Measurements from ENCODE around the gene PRPF19. TPM values are rescaled to one million over a fixed set of nuclear protein-coding genes. Genes with fewer than 3 reads are reported as not detected.
"Not testable (repeated sequence)": the region's sequence is repeated elsewhere in the genome, so short reads cannot be mapped to it uniquely, and the experiment has no call there.

The PRPF19 gene
- total RNA-seq, 4 donors from 2014 or later, result 35.7 to 63.0 (median 57.1) TPM

DNA sequence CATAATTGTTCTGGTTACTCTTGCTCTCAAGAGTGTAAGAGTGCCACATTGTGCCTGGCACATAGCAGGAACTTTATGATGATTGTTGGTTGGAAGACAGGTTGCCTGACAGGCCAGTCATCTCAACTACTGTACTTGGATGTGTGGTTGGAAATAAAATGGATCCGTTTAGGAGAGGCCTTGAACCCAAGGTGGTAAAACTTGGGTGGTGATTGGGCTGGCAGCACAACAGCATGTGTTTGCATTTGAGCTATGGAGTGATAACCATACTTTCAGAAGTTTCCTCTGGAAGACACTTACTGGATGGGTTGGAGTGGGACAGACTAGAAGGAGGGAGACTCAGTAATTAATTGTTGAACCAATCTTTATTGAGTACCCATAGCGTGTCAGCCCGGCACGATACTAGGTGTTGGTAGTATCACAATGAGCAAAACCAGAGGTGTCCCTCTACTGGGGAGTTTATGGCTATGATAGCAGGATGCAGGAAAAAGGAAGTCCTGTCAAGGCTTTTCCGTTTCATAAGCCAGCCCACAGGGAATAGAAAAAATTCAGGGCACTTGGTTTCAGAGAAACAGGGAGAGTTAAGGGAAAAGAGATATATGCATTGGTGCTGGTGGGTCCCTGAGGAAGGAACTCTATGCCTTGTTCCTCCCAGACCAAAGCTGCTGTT is 4.5 kb upstream of the PRPF19 start:
- intact Hi-C loops (cut with DNase I), result no loop called here
- no peaks in the 10 kb centered on the region for H3K36me3 ChIP-seq
- no peak for DNase-seq (ENCODE audit: extremely low spot score)
- peaks cover 27 to 34% (median 32%) of the 10 kb centered on the region in 4 donors for H3K4me1 ChIP-seq
- H3K9me3 ChIP-seq, result no peaks in the 10 kb centered on the region
- no peak overlapping the region for H3K27ac ChIP-seq (replicated peaks in 1 of 4)
- H3K27me3 ChIP-seq, result no peaks in the 10 kb centered on the region
- WGBS, result 81% methylated on average over 5 of the region's 5 CpGs
- TF ChIP-seq POLR2A (IDR thresholded peaks at IDR 0.05; ENCODE audit: low read depth), result no peak
- TF ChIP-seq POLR2AphosphoS5 (IDR thresholded peaks at IDR 0.05), result no peak
- TF ChIP-seq EP300 (IDR thresholded peaks at IDR 0.05), result no peak
- TF ChIP-seq, protein P1, sequence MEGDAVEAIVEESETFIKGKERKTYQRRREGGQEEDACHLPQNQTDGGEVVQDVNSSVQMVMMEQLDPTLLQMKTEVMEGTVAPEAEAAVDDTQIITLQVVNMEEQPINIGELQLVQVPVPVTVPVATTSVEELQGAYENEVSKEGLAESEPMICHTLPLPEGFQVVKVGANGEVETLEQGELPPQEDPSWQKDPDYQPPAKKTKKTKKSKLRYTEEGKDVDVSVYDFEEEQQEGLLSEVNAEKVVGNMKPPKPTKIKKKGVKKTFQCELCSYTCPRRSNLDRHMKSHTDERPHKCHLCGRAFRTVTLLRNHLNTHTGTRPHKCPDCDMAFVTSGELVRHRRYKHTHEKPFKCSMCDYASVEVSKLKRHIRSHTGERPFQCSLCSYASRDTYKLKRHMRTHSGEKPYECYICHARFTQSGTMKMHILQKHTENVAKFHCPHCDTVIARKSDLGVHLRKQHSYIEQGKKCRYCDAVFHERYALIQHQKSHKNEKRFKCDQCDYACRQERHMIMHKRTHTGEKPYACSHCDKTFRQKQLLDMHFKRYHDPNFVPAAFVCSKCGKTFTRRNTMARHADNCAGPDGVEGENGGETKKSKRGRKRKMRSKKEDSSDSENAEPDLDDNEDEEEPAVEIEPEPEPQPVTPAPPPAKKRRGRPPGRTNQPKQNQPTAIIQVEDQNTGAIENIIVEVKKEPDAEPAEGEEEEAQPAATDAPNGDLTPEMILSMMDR (IDR thresholded peaks at IDR 0.05), result no peak
- H3K4me3 ChIP-seq, result no peak overlapping the region

DNA sequence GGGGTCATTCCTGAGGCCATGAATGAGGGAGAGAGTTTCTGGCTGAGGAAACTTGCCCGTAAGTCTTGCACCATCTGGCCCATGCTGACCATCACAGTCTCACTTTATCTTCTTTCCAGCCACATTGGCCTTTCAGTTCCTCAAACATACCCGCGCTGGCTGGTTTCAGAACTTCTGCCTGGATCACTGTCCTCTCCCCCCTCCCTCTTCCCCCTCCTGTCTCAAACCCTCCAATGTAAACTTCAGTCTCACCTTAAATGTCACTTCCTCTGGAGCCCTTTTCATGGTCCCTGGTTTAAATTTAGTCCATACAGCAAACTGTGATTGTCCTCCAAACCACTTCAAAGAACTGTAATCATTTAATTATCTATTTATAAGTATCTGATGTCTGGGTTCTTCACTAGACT is 3.9 kb upstream of the PRPF19 start:
- no peak overlapping the region for H3K4me3 ChIP-seq
- 62% methylated on average over 3 of the region's 3 CpGs for WGBS
- TF ChIP-seq POLR2A (IDR thresholded peaks at IDR 0.05; ENCODE audit: low read depth) (no peak), POLR2AphosphoS5 (IDR thresholded peaks at IDR 0.05) (no peak), EP300 (IDR thresholded peaks at IDR 0.05) (no peak)
- TF ChIP-seq, protein P1 (IDR thresholded peaks at IDR 0.05), result no peak
- no peaks in the 10 kb centered on the region for H3K9me3 ChIP-seq
- H3K27me3 ChIP-seq, result no peaks in the 10 kb centered on the region
- H3K27ac ChIP-seq (replicated peaks in 1 of 4), result no peak overlapping the region
- DNase-seq (ENCODE audit: extremely low spot score), result no peak
- intact Hi-C loops (cut with DNase I), result no loop called here
- H3K4me1 ChIP-seq, result peaks cover 27 to 34% (median 32%) of the 10 kb centered on the region in 4 donors
- no peaks in the 10 kb centered on the region for H3K36me3 ChIP-seq

DNA sequence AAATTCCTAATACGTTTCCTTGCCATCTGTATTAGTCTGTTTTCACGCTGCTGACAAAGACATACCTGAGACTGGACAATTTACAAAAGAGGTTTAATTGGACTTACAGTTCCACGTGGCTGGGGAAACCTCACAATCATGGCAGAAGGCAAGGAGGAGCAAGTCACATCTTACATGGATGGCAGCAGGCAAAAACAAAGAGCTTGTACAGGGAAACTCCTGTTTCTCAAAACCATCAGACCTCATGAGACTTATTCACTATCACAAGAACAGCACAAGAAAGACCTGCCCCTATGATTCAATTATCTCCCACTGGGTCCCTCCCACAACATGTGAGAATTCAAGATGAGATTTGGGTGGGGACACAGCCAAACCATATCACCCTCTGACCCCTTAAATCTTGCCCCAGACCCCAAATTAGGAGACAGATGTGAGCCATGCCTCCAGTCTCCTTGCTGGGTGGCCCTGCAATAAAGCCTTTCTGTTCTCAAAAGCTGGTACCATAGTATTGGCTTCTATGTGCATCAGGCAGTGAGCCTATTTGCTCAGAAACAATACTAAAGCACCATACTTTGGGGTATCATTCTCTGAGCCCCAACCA is 3.4 kb upstream of the PRPF19 start:
- not testable (repeated sequence) for H3K27ac ChIP-seq (replicated peaks in 1 of 4)

DNA sequence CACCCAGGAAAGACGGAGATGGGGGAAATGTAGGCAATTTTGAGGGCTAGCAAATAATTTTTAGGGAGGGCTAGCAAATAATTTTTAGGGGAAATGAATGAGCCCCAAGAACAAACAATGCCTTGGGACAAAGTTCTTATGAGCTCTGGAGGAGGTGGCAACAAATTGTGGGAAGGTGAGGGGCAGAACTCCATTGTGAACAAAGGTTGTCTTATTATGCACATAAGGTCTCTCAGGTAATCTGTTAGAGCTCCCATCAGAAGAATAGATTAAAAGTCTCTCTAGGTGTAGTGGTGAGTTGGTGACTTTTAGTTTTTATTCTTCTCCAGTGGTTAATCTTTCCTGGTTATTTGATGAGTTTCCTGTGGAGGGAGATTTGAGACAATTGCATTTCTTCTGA is 2.4 kb upstream of the PRPF19 start:
- Histone ChIP-seq H3K27ac (replicated peaks in 1 of 4) (no peak overlapping the region), H3K27me3 (no peaks in the 10 kb centered on the region), H3K4me1 (peaks cover 38 to 46% (median 41%) of the 10 kb centered on the region in 4 donors), H3K9me3 (no peaks in the 10 kb centered on the region), H3K4me3 (no peak overlapping the region), H3K36me3 (no peaks in the 10 kb centered on the region)
- intact Hi-C loops (cut with DNase I), result loop anchor here (10.0 kb wide), 1 partner anchor 246 kb away; no protein-coding TSS in a partner anchor
- TF ChIP-seq EP300 (IDR thresholded peaks at IDR 0.05) (no peak), POLR2AphosphoS5 (IDR thresholded peaks at IDR 0.05) (no peak), POLR2A (IDR thresholded peaks at IDR 0.05; ENCODE audit: low read depth) (no peak)
- TF ChIP-seq, protein P1 (IDR thresholded peaks at IDR 0.05), result no peak
- no peak for DNase-seq (ENCODE audit: extremely low spot score)
- WGBS, result 0% methylated on average over 1 of the region's 1 CpG

More for the DNA sequence above, 3.4 kb upstream of the PRPF19 start:
- H3K4me3 ChIP-seq; H3K9me3 ChIP-seq; H3K27me3 ChIP-seq; DNase-seq (ENCODE audit: extremely low spot score); H3K36me3 ChIP-seq: not testable (repeated sequence)
- WGBS, result 68% methylated on average over 3 of the region's 3 CpGs
- H3K4me1 ChIP-seq, result peaks cover 29 to 37% (median 33%) of the 10 kb centered on the region in 4 donors
- intact Hi-C loops (cut with DNase I), result loop anchor here (10.0 kb wide), 1 partner anchor 245 kb away; no protein-coding TSS in a partner anchor

DNA sequence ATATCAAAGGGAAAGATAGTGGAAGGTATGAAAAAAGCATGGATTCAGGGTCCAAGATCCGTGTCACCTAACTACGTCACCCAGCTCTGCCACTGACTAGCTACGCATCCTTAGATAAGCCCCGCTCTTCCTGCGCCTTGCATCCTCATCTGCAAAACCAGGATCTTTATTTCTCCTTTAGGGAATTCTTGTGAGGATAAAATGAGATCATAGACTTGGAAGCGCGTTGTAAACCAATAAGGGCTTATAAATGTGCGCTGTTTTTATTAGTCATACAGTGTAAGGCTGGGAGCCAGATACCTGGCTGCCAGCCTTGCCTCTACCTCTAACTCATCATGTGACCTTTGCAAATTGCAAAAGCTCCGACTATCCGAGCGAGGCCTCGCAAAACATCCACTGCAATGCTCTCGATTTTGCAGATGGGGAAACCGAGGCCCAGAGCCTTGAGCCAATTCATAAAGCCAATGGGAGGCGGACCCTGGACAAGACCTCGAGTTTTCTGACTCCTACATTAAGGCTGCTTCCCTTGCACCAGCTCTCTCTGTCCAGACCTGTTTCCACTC is 753 bp downstream of the PRPF19 start:
- TF ChIP-seq EP300 (IDR thresholded peaks at IDR 0.05) (no peak), POLR2A (IDR thresholded peaks at IDR 0.05; ENCODE audit: low read depth) (no peak), POLR2AphosphoS5 (IDR thresholded peaks at IDR 0.05) (no peak)
- TF ChIP-seq, protein P1 (IDR thresholded peaks at IDR 0.05), result no peak
- peaks cover 18 to 30% (median 30%) of the 10 kb centered on the region in 4 donors for H3K36me3 ChIP-seq
- H3K27ac ChIP-seq (replicated peaks in 1 of 4), result peak overlapping the region; percentile 91 to 98 (median 94)
- no peaks in the 10 kb centered on the region for H3K9me3 ChIP-seq
- peaks cover 26 to 33% (median 30%) of the 10 kb centered on the region in 4 donors for H3K4me1 ChIP-seq
- no peak for DNase-seq (ENCODE audit: extremely low spot score)
- peak overlapping the region; percentile 72 to 97 (median 93) for H3K4me3 ChIP-seq
- whole genome bisulfite sequencing, result 6% methylated on average over 16 of the region's 16 CpGs
- H3K27me3 ChIP-seq, result no peaks in the 10 kb centered on the region
- intact Hi-C loops (cut with DNase I), result loop anchor here (10.0 kb wide), 1 partner anchor 249 kb away; no protein-coding TSS in a partner anchor

All from esophagus muscularis mucosa (tissue), 4 donors.